H9 (cell line): ENCODE measurements around the gene MYOM3. TPM values are rescaled to one million over a fixed set of nuclear protein-coding genes. Genes with fewer than 3 reads are reported as not detected.

ENCODE experiments used
- DNase-seq: peaks from one replicate; pipeline ENCODE4 v3.0.0-alpha.2; 2017
- H2AFZ ChIP-seq: one replicate; pipeline ENCODE4 v1.6.1; 2013; ENCODE audit warnings: mild to moderate bottlenecking, low read length, control low read depth, moderate library complexity
- H2AK5ac ChIP-seq: 2 replicates; pipeline ENCODE4 v1.6.1; 2013; ENCODE audit warnings: low read length, control low read depth, mixed read lengths; ENCODE audit not compliant: insufficient read length
- H2BK120ac ChIP-seq: one replicate; pipeline ENCODE4 v1.6.1; 2013; ENCODE audit warnings: low read depth, mild to moderate bottlenecking, low read length, control low read depth, inconsistent platforms; ENCODE audit not compliant: poor library complexity, severe bottlenecking
- H2BK12ac ChIP-seq: 2 replicates; pipeline ENCODE4 v1.6.1; 2013; ENCODE audit warnings: low read length, control low read depth, mixed read lengths, low read depth; ENCODE audit not compliant: insufficient read length
- H2BK15ac ChIP-seq: 2 replicates; pipeline ENCODE4 v1.6.1; 2013; ENCODE audit warnings: low read depth, low read length, control low read depth
- H2BK20ac ChIP-seq: one replicate; pipeline ENCODE4 v1.6.1; 2013; ENCODE audit warnings: low read depth, mild to moderate bottlenecking, low read length, control low read depth, inconsistent platforms; ENCODE audit not compliant: poor library complexity, severe bottlenecking
- H2BK5ac ChIP-seq: 2 replicates; pipeline ENCODE4 v1.6.1; 2013; ENCODE audit warnings: low read length, control low read depth, mixed read lengths; ENCODE audit not compliant: insufficient read length
- H3K14ac ChIP-seq: 2 replicates; pipeline ENCODE4 v1.6.1; 2013; ENCODE audit warnings: low read length, control low read depth; ENCODE audit not compliant: insufficient read depth
- H3K18ac ChIP-seq: 2 replicates; pipeline ENCODE4 v1.6.1; 2013; ENCODE audit warnings: low read depth, mild to moderate bottlenecking, mixed read lengths, low read length, control low read depth; ENCODE audit not compliant: insufficient read length
- H3K23ac ChIP-seq: 2 replicates; pipeline ENCODE4 v1.6.1; 2013; ENCODE audit warnings: low read length, control low read depth, mixed read lengths, low read depth; ENCODE audit not compliant: insufficient read length
- H3K23me2 ChIP-seq: 2 replicates; pipeline ENCODE4 v1.6.1; 2013; ENCODE audit warnings: low read depth, mild to moderate bottlenecking, mixed read lengths, low read length, control low read depth; ENCODE audit not compliant: insufficient read length, poor library complexity, severe bottlenecking
- H3K27ac ChIP-seq: 2 replicates; pipeline ENCODE4 v1.5.1; 2013; ENCODE audit warnings: low read length, control low read depth, mixed read lengths, low read depth; ENCODE audit not compliant: insufficient read length
- H3K27me3 ChIP-seq: 2 replicates; pipeline ENCODE4 v1.6.1; 2013; ENCODE audit warnings: low read length, control low read depth, inconsistent platforms; ENCODE audit not compliant: insufficient read depth
- H3K4ac ChIP-seq: 2 replicates; pipeline ENCODE4 v1.6.1; 2013; ENCODE audit warnings: low read depth, mild to moderate bottlenecking, control low read depth, inconsistent platforms, low read length, moderate library complexity
- H3K4me1 ChIP-seq: 2 replicates; pipeline ENCODE4 v1.6.1; 2013; ENCODE audit warnings: low read length, control low read depth, inconsistent platforms; ENCODE audit not compliant: insufficient read depth
- H3K4me2 ChIP-seq: 2 replicates; pipeline ENCODE4 v1.6.1; 2013; ENCODE audit warnings: low read length, control low read depth, mixed read lengths; ENCODE audit not compliant: insufficient read length, insufficient read depth
- H3K56ac ChIP-seq: 2 replicates; pipeline ENCODE4 v1.6.1; 2013; ENCODE audit warnings: low read depth, mild to moderate bottlenecking, mixed read lengths, low read length, control low read depth; ENCODE audit not compliant: insufficient read length
- H3K79me1 ChIP-seq: 2 replicates; pipeline ENCODE4 v1.6.1; 2013; ENCODE audit warnings: low read depth, mild to moderate bottlenecking, moderate library complexity, low read length, control low read depth, inconsistent platforms; ENCODE audit not compliant: insufficient read depth, poor library complexity, severe bottlenecking
- H3K79me2 ChIP-seq: 2 replicates; pipeline ENCODE4 v1.6.1; 2013; ENCODE audit warnings: low read length, control low read depth, inconsistent platforms; ENCODE audit not compliant: insufficient read depth
- H3K9ac ChIP-seq: 2 replicates; pipeline ENCODE4 v1.6.1; 2013; ENCODE audit warnings: low read length, control low read depth, mixed read lengths; ENCODE audit not compliant: insufficient read length; ENCODE audit errors: extremely low read depth
- H3K9me3 ChIP-seq: one replicate; pipeline ENCODE4 v1.6.1; 2013; ENCODE audit warnings: low read depth, low read length, inconsistent platforms; ENCODE audit not compliant: control insufficient read depth
- H3T11ph ChIP-seq: one replicate; pipeline ENCODE4 v1.6.1; 2013; ENCODE audit warnings: mild to moderate bottlenecking, low read length, control low read depth, inconsistent platforms
- H4K20me1 ChIP-seq: one replicate; pipeline ENCODE4 v1.6.1; 2013; ENCODE audit not compliant: control insufficient read depth, insufficient read length, insufficient read depth
- H4K5ac ChIP-seq: 2 replicates; pipeline ENCODE4 v1.6.1; 2013; ENCODE audit warnings: low read depth, mild to moderate bottlenecking, mixed read lengths, low read length, control low read depth; ENCODE audit not compliant: insufficient read length
- H4K8ac ChIP-seq: replicated peaks from 2 replicates; pipeline ENCODE4 v1.6.1; 2013; ENCODE audit warnings: low read length, control low read depth, mixed read lengths, low read depth; ENCODE audit not compliant: insufficient read length
- H4K91ac ChIP-seq: 2 replicates; pipeline ENCODE4 v1.6.1; 2013; ENCODE audit warnings: low read depth, mild to moderate bottlenecking, moderate library complexity, mixed read lengths, low read length, control low read depth; ENCODE audit not compliant: insufficient read length
- H3K27ac Mint-ChIP-seq, 3 experiments: 2 replicates in 2 of 3; 3 replicates in 1 of 3; pipeline ENCODE4 v1.8.0; 2020 to 2021; ENCODE audit warnings: mixed read lengths in 3 of 3, mild to moderate bottlenecking in 1 of 3, moderate library complexity in 1 of 3
- H3K27me3 Mint-ChIP-seq: 2 replicates; pipeline ENCODE4 v1.8.0; 2021; ENCODE audit warnings: low read depth, mild to moderate bottlenecking, moderate library complexity, mixed read lengths
- H3K36me3 Mint-ChIP-seq, 3 experiments: 2 replicates in 2 of 3; 3 replicates in 1 of 3; pipeline ENCODE4 v1.8.0; 2020 to 2021; ENCODE audit warnings: low read depth in 3 of 3, mixed read lengths in 3 of 3; ENCODE audit not compliant: insufficient read depth in 1 of 3
- H3K4me1 Mint-ChIP-seq, 2 experiments: 2 replicates each; pipeline ENCODE4 v1.8.0; 2020; ENCODE audit warnings: mixed read lengths in 2 of 2
- H3K4me3 Mint-ChIP-seq, 2 experiments: 2 replicates in 1 of 2; 3 replicates in 1 of 2; pipeline ENCODE4 v1.8.0; 2020 to 2021; ENCODE audit warnings: mild to moderate bottlenecking in 2 of 2, mixed read lengths in 2 of 2, moderate library complexity in 1 of 2
- H3K9me3 Mint-ChIP-seq, 2 experiments: 2 replicates in 1 of 2; 3 replicates in 1 of 2; pipeline ENCODE4 v1.8.0; 2020; ENCODE audit warnings: mild to moderate bottlenecking in 2 of 2, mixed read lengths in 2 of 2, moderate library complexity in 1 of 2
- CTCF ChIP-seq: fragments of 200-600 bp; sonication (generic); conservative IDR thresholded peaks from 3 replicates; pipeline ENCODE4 v1.8.0; 2021; ENCODE audit warnings: antibody characterized with exemption, mild to moderate bottlenecking
- WGBS: extraction: QIAGEN DNeasy Blood & Tissue Kit; methylation state at CpG from one replicate; pipeline ENCODE4 v1.1.7; 2013; ENCODE audit warnings: missing lambda C conversion rate, low lambda C conversion rate, mixed read lengths; ENCODE audit not compliant: insufficient read length; ENCODE audit errors: extremely low coverage; 5-methylcytosine and 5-hydroxymethylcytosine counted together
- total RNA-seq: library from RNA; stranded (reverse); gene quantifications from 2 replicates; pipeline ENCODE4 v1.2.1, GENCODE V29; 2021

The MYOM3 gene
- total RNA-seq, 1 experiment from 2014 or later = 0.11 TPM

- Histone ChIP-seq H4K20me1 (no peaks in the 10 kb centered on the region), H3K14ac (no peak overlapping the region), H3K18ac (no peak overlapping the region), H3K56ac (no peak overlapping the region), H2BK5ac (no peak overlapping the region), H3K79me1 (no peaks in the 10 kb centered on the region), H2BK12ac (no peak overlapping the region), H3K4ac (no peak overlapping the region), H4K5ac (no peak overlapping the region), H2BK120ac (no peak overlapping the region), H3K4me2 (no peak overlapping the region), H2AFZ (no peak overlapping the region), H4K8ac (no peak overlapping the region), H3K27ac (no peak overlapping the region), H3K9ac (no peak overlapping the region), H2BK15ac (no peak overlapping the region), H3K4me1 (no peaks in the 10 kb centered on the region), H3T11ph (no peak overlapping the region), H3K79me2 (no peaks in the 10 kb centered on the region), H2BK20ac (no peak overlapping the region), H4K91ac (no peak overlapping the region), H2AK5ac (no peak overlapping the region), H3K9me3 (no peaks in the 10 kb centered on the region), H3K23ac (no peak overlapping the region), H3K27me3 (no peaks in the 10 kb centered on the region), H3K23me2 (no peaks in the 10 kb centered on the region)
- whole genome bisulfite sequencing = no CpG with 5 or more reads among the region's 3 CpGs
- Mint-ChIP-seq H3K9me3 (peaks cover 0 to 13% of the 10 kb centered on the region in 2 experiments; a peak in 2 of 5 replicates), H3K36me3 (peaks cover 0 to 8% (median 2%) of the 10 kb centered on the region in 3 experiments; a peak in 1 of 7 replicates), H3K4me1 (peaks cover 18 to 20% of the 10 kb centered on the region in 2 experiments), H3K4me3 (no peak overlapping the region), H3K27ac (no peak overlapping the region), H3K27me3 (no peaks in the 10 kb centered on the region; the same call in none of the 2 replicates)
- DNase-seq = no peak
- no peak for TF ChIP-seq CTCF
These were observed 18.4 kb upstream of the MYOM3 start for GRCh38 chr1:24130385-24130784.
